ENCODE measurements around the gene ANKS1A. TPM values are rescaled to one million over a fixed set of nuclear protein-coding genes. Genes with fewer than 3 reads are reported as not detected.
"Not testable (repeated sequence)": the region's sequence is repeated elsewhere in the genome, so short reads cannot be mapped to it uniquely, and the experiment has no call there.

Gene ANKS1A
- total RNA-seq, 1 donor from 2014 or later: 43.2 TPM

- peak; percentile 16 for DNase-seq (ENCODE audit: low spot score)
These were observed 102.0 kb downstream of the ANKS1A start for GRCh38 chr6:34990971-34991560.

GRCh38 chr6:34992376-34992775, 103.3 kb downstream of the ANKS1A start:
- no peak for DNase-seq (ENCODE audit: low spot score)

- DNase-seq (ENCODE audit: low spot score): no peak
These were observed 104.2 kb downstream of the ANKS1A start for GRCh38 chr6:34993213-34993612.

- no peak for DNase-seq (ENCODE audit: low spot score)
These were observed 105.6 kb downstream of the ANKS1A start for GRCh38 chr6:34994693-34995092.

GRCh38 chr6:34998417-34998816, 109.4 kb downstream of the ANKS1A start:
- DNase-seq (ENCODE audit: low spot score): not testable (repeated sequence)

- not testable (repeated sequence) for DNase-seq (ENCODE audit: low spot score)
These were observed 110.1 kb downstream of the ANKS1A start for GRCh38 chr6:34999153-34999552.

- not testable (repeated sequence) for DNase-seq (ENCODE audit: low spot score)
These were observed 110.9 kb downstream of the ANKS1A start for GRCh38 chr6:34999962-35000361.

- not testable (repeated sequence) for DNase-seq (ENCODE audit: low spot score)
These were observed 112.3 kb downstream of the ANKS1A start for GRCh38 chr6:35001349-35001748.

- DNase-seq (ENCODE audit: low spot score): not testable (repeated sequence)
These were observed 115.0 kb downstream of the ANKS1A start for GRCh38 chr6:35003886-35004530.

- no peak for DNase-seq (ENCODE audit: low spot score)
These were observed 118.0 kb downstream of the ANKS1A start for GRCh38 chr6:35007016-35007415.

- DNase-seq (ENCODE audit: low spot score): no peak
These were observed 119.8 kb downstream of the ANKS1A start for GRCh38 chr6:35008858-35009257.

GRCh38 chr6:35011096-35012041, 122.3 kb downstream of the ANKS1A start:
- no peak for DNase-seq (ENCODE audit: low spot score)

GRCh38 chr6:35013701-35014100, 124.6 kb downstream of the ANKS1A start:
- DNase-seq (ENCODE audit: low spot score): no peak

GRCh38 chr6:35014341-35014740, 125.3 kb downstream of the ANKS1A start:
- no peak for DNase-seq (ENCODE audit: low spot score)

GRCh38 chr6:35014786-35015185, 125.7 kb downstream of the ANKS1A start:
- DNase-seq (ENCODE audit: low spot score): no peak

GRCh38 chr6:35015476-35015875, 126.4 kb downstream of the ANKS1A start:
- DNase-seq (ENCODE audit: low spot score): no peak

- DNase-seq (ENCODE audit: low spot score): no peak
These were observed 126.9 kb downstream of the ANKS1A start for GRCh38 chr6:35015996-35016395.

- DNase-seq (ENCODE audit: low spot score): no peak
These were observed 127.7 kb downstream of the ANKS1A start for GRCh38 chr6:35016502-35017321.

GRCh38 chr6:35017411-35018181, 128.5 kb downstream of the ANKS1A start:
- no peak for DNase-seq (ENCODE audit: low spot score)

- DNase-seq (ENCODE audit: low spot score): no peak
These were observed 129.1 kb downstream of the ANKS1A start for GRCh38 chr6:35018182-35018519.

GRCh38 chr6:35018746-35019145, 129.7 kb downstream of the ANKS1A start:
- no peak for DNase-seq (ENCODE audit: low spot score)
